GM19099 (cell line): ENCODE data around the gene OTOG.

ENCODE experiments used
- POLR2A ChIP-seq: IDR thresholded peaks from 3 replicates; pipeline ENCODE4 v1.6.1; 2011; ENCODE audit warnings: low read depth; ENCODE audit not compliant: insufficient read length; ENCODE audit errors: extremely low read depth

OTOG gene

GRCh38 chr11:17695454-17696441 is 148.7 kb downstream of the OTOG start:
- no peak for TF ChIP-seq POLR2A

- no peak for TF ChIP-seq POLR2A
These were observed 149.7 kb downstream of the OTOG start for GRCh38 chr11:17696741-17697140.
